AG08395 (cell line): ENCODE measurements around the gene OR14C36.
"Not testable (repeated sequence)": the region's sequence is repeated elsewhere in the genome, so short reads cannot be mapped to it uniquely, and the experiment has no call there.

Experiments
- DNase-seq: peaks from one replicate; pipeline ENCODE4 v3.0.0; 2012; ENCODE audit warnings: mixed read lengths, low spot score

The OR14C36 gene

GRCh38 chr1:248348475-248348874 is at the start of gene OR14C36:
OR14C36 (plus strand) TSS chr1:248348775; CDS start chr1:248348775, 0 bp downstream.
- no peak for DNase-seq

- no peak for DNase-seq
Observed at GRCh38 chr1:248303324-248303723, 45.3 kb upstream of the OR14C36 start, which contains the start of gene OR2T12. OR2T12 (minus strand) TSS chr1:248303424; CDS start chr1:248295578, 7,846 bp downstream.

- DNase-seq, result not testable (repeated sequence)
Observed at GRCh38 chr1:248305672-248306071, 42.9 kb upstream of the OR14C36 start.

GRCh38 chr1:248306103-248306502 is 42.5 kb upstream of the OR14C36 start:
- no peak for DNase-seq

GRCh38 chr1:248306740-248307139 is 41.8 kb upstream of the OR14C36 start:
- DNase-seq, result not testable (repeated sequence)

- DNase-seq, result no peak
Observed at GRCh38 chr1:248316796-248317195, 31.8 kb upstream of the OR14C36 start.

- no peak for DNase-seq
Observed at GRCh38 chr1:248324468-248324867, 24.1 kb upstream of the OR14C36 start, which contains the start of gene OR2M7. OR2M7 (minus strand) TSS chr1:248324568; CDS start chr1:248324568, 0 bp downstream.

GRCh38 chr1:248343451-248343850 is 5.1 kb upstream of the OR14C36 start:
- DNase-seq, result no peak

GRCh38 chr1:248359415-248359814 is 10.8 kb downstream of the OR14C36 start:
- no peak for DNase-seq

GRCh38 chr1:248361121-248361715 is 12.6 kb downstream of the OR14C36 start, which contains the start of gene OR2T4:
OR2T4 (plus strand) TSS chr1:248361665; CDS start chr1:248361665, 0 bp downstream.
- no peak for DNase-seq

- DNase-seq, result no peak
Observed at GRCh38 chr1:248366609-248367008, 18.0 kb downstream of the OR14C36 start.

GRCh38 chr1:248372394-248372793 is 23.8 kb downstream of the OR14C36 start:
- DNase-seq, result no peak

GRCh38 chr1:248373761-248374160 is 25.2 kb downstream of the OR14C36 start:
- no peak for DNase-seq

- no peak for DNase-seq
Observed at GRCh38 chr1:248375446-248375845, 26.9 kb downstream of the OR14C36 start, which contains the start of gene OR2T6. OR2T6 (plus strand) TSS chr1:248375746; CDS start chr1:248387609, 11,863 bp downstream.

- no peak for DNase-seq
Observed at GRCh38 chr1:248376916-248377315, 28.3 kb downstream of the OR14C36 start.

GRCh38 chr1:248380854-248381253 is 32.3 kb downstream of the OR14C36 start:
- no peak for DNase-seq

- no peak for DNase-seq
Observed at GRCh38 chr1:248388426-248388825, 39.9 kb downstream of the OR14C36 start.

- no peak for DNase-seq
Observed at GRCh38 chr1:248393050-248393449, 44.5 kb downstream of the OR14C36 start.
